ENCODE measurements around the gene PMS2. TPM values are rescaled to one million over a fixed set of nuclear protein-coding genes. Genes with fewer than 3 reads are reported as not detected.

PMS2 gene
- total and polyA plus RNA-seq, 10 of the 15 experiments (the other 5 are each of a cell fraction or from before 2014, with no cell fraction given), result 3.6 to 25.4 (median 18.0) TPM

- TF ChIP-seq, protein P1, sequence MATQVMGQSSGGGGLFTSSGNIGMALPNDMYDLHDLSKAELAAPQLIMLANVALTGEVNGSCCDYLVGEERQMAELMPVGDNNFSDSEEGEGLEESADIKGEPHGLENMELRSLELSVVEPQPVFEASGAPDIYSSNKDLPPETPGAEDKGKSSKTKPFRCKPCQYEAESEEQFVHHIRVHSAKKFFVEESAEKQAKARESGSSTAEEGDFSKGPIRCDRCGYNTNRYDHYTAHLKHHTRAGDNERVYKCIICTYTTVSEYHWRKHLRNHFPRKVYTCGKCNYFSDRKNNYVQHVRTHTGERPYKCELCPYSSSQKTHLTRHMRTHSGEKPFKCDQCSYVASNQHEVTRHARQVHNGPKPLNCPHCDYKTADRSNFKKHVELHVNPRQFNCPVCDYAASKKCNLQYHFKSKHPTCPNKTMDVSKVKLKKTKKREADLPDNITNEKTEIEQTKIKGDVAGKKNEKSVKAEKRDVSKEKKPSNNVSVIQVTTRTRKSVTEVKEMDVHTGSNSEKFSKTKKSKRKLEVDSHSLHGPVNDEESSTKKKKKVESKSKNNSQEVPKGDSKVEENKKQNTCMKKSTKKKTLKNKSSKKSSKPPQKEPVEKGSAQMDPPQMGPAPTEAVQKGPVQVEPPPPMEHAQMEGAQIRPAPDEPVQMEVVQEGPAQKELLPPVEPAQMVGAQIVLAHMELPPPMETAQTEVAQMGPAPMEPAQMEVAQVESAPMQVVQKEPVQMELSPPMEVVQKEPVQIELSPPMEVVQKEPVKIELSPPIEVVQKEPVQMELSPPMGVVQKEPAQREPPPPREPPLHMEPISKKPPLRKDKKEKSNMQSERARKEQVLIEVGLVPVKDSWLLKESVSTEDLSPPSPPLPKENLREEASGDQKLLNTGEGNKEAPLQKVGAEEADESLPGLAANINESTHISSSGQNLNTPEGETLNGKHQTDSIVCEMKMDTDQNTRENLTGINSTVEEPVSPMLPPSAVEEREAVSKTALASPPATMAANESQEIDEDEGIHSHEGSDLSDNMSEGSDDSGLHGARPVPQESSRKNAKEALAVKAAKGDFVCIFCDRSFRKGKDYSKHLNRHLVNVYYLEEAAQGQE (IDR thresholded peaks at IDR 0.05; ENCODE audit: low read depth, low read length), result no peak
- TF ChIP-seq PAX8 (IDR thresholded peaks at IDR 0.05) (no peak), NR2F1 (conservative IDR thresholded peaks at IDR 0.05) (no peak), E2F4 (IDR thresholded peaks at IDR 0.05; ENCODE audit: low read depth, low read length) (no peak), TCF3 (IDR thresholded peaks at IDR 0.05; ENCODE audit: borderline replicate concordance, insufficient read depth, low read depth, low read length) (no peak), MTA2 (IDR thresholded peaks at IDR 0.05; ENCODE audit: low read depth) (no peak), ZBED1 (IDR thresholded peaks at IDR 0.05; ENCODE audit: borderline replicate concordance) (no peak), NFYA (IDR thresholded peaks at IDR 0.05; ENCODE audit: borderline replicate concordance, low read depth, low read length) (no peak)
- TF ChIP-seq, protein P2, sequence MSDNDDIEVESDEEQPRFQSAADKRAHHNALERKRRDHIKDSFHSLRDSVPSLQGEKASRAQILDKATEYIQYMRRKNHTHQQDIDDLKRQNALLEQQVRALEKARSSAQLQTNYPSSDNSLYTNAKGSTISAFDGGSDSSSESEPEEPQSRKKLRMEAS (IDR thresholded peaks at IDR 0.05; ENCODE audit: low read depth, low read length), result no peak
- TF ChIP-seq, protein P3, sequence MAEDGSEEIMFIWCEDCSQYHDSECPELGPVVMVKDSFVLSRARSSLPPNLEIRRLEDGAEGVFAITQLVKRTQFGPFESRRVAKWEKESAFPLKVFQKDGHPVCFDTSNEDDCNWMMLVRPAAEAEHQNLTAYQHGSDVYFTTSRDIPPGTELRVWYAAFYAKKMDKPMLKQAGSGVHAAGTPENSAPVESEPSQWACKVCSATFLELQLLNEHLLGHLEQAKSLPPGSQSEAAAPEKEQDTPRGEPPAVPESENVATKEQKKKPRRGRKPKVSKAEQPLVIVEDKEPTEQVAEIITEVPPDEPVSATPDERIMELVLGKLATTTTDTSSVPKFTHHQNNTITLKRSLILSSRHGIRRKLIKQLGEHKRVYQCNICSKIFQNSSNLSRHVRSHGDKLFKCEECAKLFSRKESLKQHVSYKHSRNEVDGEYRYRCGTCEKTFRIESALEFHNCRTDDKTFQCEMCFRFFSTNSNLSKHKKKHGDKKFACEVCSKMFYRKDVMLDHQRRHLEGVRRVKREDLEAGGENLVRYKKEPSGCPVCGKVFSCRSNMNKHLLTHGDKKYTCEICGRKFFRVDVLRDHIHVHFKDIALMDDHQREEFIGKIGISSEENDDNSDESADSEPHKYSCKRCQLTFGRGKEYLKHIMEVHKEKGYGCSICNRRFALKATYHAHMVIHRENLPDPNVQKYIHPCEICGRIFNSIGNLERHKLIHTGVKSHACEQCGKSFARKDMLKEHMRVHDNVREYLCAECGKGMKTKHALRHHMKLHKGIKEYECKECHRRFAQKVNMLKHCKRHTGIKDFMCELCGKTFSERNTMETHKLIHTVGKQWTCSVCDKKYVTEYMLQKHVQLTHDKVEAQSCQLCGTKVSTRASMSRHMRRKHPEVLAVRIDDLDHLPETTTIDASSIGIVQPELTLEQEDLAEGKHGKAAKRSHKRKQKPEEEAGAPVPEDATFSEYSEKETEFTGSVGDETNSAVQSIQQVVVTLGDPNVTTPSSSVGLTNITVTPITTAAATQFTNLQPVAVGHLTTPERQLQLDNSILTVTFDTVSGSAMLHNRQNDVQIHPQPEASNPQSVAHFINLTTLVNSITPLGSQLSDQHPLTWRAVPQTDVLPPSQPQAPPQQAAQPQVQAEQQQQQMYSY (CRISPR knock-in tag; IDR thresholded peaks at IDR 0.05), result no peak
- TF ChIP-seq, protein P4, sequence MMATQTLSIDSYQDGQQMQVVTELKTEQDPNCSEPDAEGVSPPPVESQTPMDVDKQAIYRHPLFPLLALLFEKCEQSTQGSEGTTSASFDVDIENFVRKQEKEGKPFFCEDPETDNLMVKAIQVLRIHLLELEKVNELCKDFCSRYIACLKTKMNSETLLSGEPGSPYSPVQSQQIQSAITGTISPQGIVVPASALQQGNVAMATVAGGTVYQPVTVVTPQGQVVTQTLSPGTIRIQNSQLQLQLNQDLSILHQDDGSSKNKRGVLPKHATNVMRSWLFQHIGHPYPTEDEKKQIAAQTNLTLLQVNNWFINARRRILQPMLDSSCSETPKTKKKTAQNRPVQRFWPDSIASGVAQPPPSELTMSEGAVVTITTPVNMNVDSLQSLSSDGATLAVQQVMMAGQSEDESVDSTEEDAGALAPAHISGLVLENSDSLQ (IDR thresholded peaks at IDR 0.05), result no peak
Measured at GRCh38 chr7:6032167-6032566, 23.3 kb upstream of the PMS2 start (continued).
